IMR-90 (cell line): Measurements from ENCODE around the gene ZNF398.
"Not testable (repeated sequence)": the region's sequence is repeated elsewhere in the genome, so short reads cannot be mapped to it uniquely, and the experiment has no call there.

ENCODE experiments used
- CTCF ChIP-seq: conservative IDR thresholded peaks from 2 replicates; pipeline ENCODE4 v1.5.1; 2012; ENCODE audit warnings: mild to moderate bottlenecking, low read depth, low read length, improper control_type of control experiment
- FOS ChIP-seq: fragments of 150-350 bp; IDR thresholded peaks from 2 replicates; pipeline ENCODE4 v1.6.1; 2016; ENCODE audit warnings: low read depth, low read length
- POLR2A ChIP-seq: IDR thresholded peaks from 2 replicates; pipeline ENCODE4 v1.6.1; 2012; ENCODE audit warnings: mild to moderate bottlenecking, low read depth, low read length

- not testable (repeated sequence) for TF ChIP-seq CTCF, FOS, POLR2A
Measured at GRCh38 chr7:149226366-149226765, 79.1 kb downstream of the ZNF398 start.
